Stimulated activated CD8-positive, alpha-beta memory T cell treated with anti-CD3 and anti-CD28 coated beads, Interleukin-15, amount 100 ng/mL, for 48 hours (primary cell): ENCODE results near the gene CLDN3.
"Not testable (repeated sequence)": the region's sequence is repeated elsewhere in the genome, so short reads cannot be mapped to it uniquely, and the experiment has no call there.

ENCODE experiments used
- DNase-seq, 2 donors: peaks; one replicate each; pipeline ENCODE4 v3.0.0-alpha.2; 2020; ENCODE audit warnings: low read depth in 2 of 2

The CLDN3 gene

GRCh38 chr7:73770002-73770859 is at the start of gene CLDN3:
Gene CLDN3, minus strand, starts transcription at chr7:73770270. Its CDS starts 221 bp downstream, at chr7:73770049.
- no peak for DNase-seq

- no peak for DNase-seq
Measured at GRCh38 chr7:73817121-73817520, 47.1 kb upstream of the CLDN3 start.

GRCh38 chr7:73815436-73815835 is 45.4 kb upstream of the CLDN3 start:
- DNase-seq: no peak

- DNase-seq: no peak
Measured at GRCh38 chr7:73812996-73813395, 42.9 kb upstream of the CLDN3 start.

- DNase-seq: peak; percentile 12 to 42
Measured at GRCh38 chr7:73811760-73812168, 41.7 kb upstream of the CLDN3 start.

GRCh38 chr7:73810998-73811360 is 40.9 kb upstream of the CLDN3 start:
- DNase-seq: no peak

- DNase-seq: no peak
Measured at GRCh38 chr7:73809467-73809951, 39.4 kb upstream of the CLDN3 start.

- DNase-seq: no peak
Measured at GRCh38 chr7:73802459-73802858, 32.4 kb upstream of the CLDN3 start.

GRCh38 chr7:73801577-73801976 is 31.5 kb upstream of the CLDN3 start:
- no peak for DNase-seq

- no peak for DNase-seq
Measured at GRCh38 chr7:73799282-73800141, 29.4 kb upstream of the CLDN3 start.

GRCh38 chr7:73797176-73797575 is 27.1 kb upstream of the CLDN3 start:
- not testable (repeated sequence) for DNase-seq

GRCh38 chr7:73796656-73797055 is 26.6 kb upstream of the CLDN3 start:
- not testable (repeated sequence) for DNase-seq

GRCh38 chr7:73795188-73795587 is 25.1 kb upstream of the CLDN3 start:
- DNase-seq: not testable (repeated sequence)

GRCh38 chr7:73791170-73791690 is 21.2 kb upstream of the CLDN3 start:
- DNase-seq: not testable (repeated sequence)

- no peak for DNase-seq
Measured at GRCh38 chr7:73789051-73789450, 19.0 kb upstream of the CLDN3 start.

- not testable (repeated sequence) for DNase-seq
Measured at GRCh38 chr7:73787786-73788048, 17.6 kb upstream of the CLDN3 start.

GRCh38 chr7:73786588-73786987 is 16.5 kb upstream of the CLDN3 start:
- no peak for DNase-seq

GRCh38 chr7:73779517-73779916 is 9.4 kb upstream of the CLDN3 start:
- no peak for DNase-seq

- no peak for DNase-seq
Measured at GRCh38 chr7:73778801-73779389, 8.8 kb upstream of the CLDN3 start.

- DNase-seq: no peak
Measured at GRCh38 chr7:73774923-73775322, 4.9 kb upstream of the CLDN3 start.

- DNase-seq: no peak
Measured at GRCh38 chr7:73773700-73774517, 3.8 kb upstream of the CLDN3 start.
